ENCODE measurements around the gene OLA1.

Gene OLA1

DNA sequence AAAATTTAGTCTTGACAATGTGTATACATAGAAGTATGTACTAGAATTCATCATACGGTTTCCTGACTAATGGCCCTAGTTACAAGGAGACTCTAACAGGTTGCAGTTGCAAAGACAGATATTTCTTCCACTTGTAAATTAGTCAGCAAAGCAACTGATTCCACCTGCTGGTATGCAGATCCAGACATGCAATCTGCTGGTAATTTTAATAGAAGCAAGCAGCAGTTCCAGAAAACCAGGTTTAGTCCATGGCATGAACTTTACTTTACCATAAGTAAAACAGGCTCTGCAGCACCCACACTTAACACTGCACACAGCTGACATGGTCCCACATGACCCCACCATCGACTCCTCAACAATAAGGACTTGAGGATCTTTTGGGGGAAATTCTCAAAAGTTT, 172.3 kb downstream of the OLA1 start:
- TF ChIP-seq EGR1 (IDR thresholded peaks at IDR 0.05) (no peak), CEBPB (IDR thresholded peaks at IDR 0.05) (no peak), TEAD4 (IDR thresholded peaks at IDR 0.05) (no peak), TCF12 (IDR thresholded peaks at IDR 0.05; ENCODE audit: low read depth) (no peak), ZBTB7A (IDR thresholded peaks at IDR 0.05; ENCODE audit: low read depth) (no peak), TAF1 (IDR thresholded peaks at IDR 0.05; ENCODE audit: low read depth) (no peak), CREB1 (IDR thresholded peaks at IDR 0.05; ENCODE audit: low read depth) (no peak), NFIC (IDR thresholded peaks at IDR 0.05) (no peak)

DNA sequence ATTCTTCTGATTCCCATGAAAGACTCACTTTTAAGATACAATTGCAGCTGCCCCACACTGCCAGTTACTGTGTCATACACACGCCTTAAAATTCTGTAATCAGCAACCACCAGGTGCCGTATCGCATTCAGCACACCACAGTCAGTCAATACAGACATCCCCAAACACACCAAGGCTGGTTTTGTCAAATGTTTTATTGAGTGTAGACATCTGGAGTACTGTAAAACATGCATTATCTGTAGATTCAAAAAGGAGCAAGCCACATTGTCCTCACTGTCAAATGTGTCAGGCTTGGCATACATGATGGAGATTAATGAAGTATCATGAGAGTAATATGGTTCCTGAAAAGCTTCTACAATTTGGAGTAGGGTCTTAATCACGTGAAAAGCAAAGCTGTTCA, 173.5 kb downstream of the OLA1 start:
- no peak for TF ChIP-seq NFIC (IDR thresholded peaks at IDR 0.05)
- no peak for TF ChIP-seq CEBPB (IDR thresholded peaks at IDR 0.05)
- no peak for TF ChIP-seq ZBTB7A (IDR thresholded peaks at IDR 0.05; ENCODE audit: low read depth)
- TF ChIP-seq, protein P1, sequence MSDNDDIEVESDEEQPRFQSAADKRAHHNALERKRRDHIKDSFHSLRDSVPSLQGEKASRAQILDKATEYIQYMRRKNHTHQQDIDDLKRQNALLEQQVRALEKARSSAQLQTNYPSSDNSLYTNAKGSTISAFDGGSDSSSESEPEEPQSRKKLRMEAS (IDR thresholded peaks at IDR 0.05): no peak
- no peak for TF ChIP-seq EP300 (IDR thresholded peaks at IDR 0.05; ENCODE audit: borderline replicate concordance)
- TF ChIP-seq YY1 (IDR thresholded peaks at IDR 0.05; ENCODE audit: low read depth): no peak
- TF ChIP-seq FOXM1 (IDR thresholded peaks at IDR 0.05; ENCODE audit: borderline replicate concordance, low read depth): no peak
- TF ChIP-seq, protein P2, sequence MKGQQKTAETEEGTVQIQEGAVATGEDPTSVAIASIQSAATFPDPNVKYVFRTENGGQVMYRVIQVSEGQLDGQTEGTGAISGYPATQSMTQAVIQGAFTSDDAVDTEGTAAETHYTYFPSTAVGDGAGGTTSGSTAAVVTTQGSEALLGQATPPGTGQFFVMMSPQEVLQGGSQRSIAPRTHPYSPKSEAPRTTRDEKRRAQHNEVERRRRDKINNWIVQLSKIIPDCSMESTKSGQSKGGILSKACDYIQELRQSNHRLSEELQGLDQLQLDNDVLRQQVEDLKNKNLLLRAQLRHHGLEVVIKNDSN (IDR thresholded peaks at IDR 0.05): no peak
- no peak for TF ChIP-seq TEAD4 (IDR thresholded peaks at IDR 0.05)
- TF ChIP-seq, protein P3, sequence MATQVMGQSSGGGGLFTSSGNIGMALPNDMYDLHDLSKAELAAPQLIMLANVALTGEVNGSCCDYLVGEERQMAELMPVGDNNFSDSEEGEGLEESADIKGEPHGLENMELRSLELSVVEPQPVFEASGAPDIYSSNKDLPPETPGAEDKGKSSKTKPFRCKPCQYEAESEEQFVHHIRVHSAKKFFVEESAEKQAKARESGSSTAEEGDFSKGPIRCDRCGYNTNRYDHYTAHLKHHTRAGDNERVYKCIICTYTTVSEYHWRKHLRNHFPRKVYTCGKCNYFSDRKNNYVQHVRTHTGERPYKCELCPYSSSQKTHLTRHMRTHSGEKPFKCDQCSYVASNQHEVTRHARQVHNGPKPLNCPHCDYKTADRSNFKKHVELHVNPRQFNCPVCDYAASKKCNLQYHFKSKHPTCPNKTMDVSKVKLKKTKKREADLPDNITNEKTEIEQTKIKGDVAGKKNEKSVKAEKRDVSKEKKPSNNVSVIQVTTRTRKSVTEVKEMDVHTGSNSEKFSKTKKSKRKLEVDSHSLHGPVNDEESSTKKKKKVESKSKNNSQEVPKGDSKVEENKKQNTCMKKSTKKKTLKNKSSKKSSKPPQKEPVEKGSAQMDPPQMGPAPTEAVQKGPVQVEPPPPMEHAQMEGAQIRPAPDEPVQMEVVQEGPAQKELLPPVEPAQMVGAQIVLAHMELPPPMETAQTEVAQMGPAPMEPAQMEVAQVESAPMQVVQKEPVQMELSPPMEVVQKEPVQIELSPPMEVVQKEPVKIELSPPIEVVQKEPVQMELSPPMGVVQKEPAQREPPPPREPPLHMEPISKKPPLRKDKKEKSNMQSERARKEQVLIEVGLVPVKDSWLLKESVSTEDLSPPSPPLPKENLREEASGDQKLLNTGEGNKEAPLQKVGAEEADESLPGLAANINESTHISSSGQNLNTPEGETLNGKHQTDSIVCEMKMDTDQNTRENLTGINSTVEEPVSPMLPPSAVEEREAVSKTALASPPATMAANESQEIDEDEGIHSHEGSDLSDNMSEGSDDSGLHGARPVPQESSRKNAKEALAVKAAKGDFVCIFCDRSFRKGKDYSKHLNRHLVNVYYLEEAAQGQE (IDR thresholded peaks at IDR 0.05; ENCODE audit: low read depth): no peak
- TF ChIP-seq TAF1 (IDR thresholded peaks at IDR 0.05; ENCODE audit: low read depth): no peak
- TF ChIP-seq TCF12 (IDR thresholded peaks at IDR 0.05; ENCODE audit: low read depth): no peak

DNA sequence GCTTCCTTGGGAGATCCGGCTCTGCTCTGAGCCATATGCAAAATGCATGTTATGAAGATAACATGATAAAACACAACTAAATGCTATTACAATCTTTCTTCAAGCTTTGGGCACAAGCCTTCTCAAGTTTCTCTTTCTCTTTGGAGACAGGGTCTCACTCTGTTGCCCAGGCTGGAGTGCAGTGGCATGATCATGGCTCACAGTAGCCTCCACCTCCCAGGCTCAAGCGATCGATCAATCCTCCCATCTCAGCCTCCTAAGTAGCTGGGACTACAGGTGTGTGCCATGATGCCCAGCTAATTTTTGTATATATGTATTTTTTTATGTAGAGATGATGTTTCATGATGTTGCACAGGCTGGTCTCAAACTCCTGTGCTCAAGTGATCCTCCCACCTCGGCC, 175.5 kb downstream of the OLA1 start:
- TF ChIP-seq CREB1 (IDR thresholded peaks at IDR 0.05; ENCODE audit: low read depth) (no peak), RAD21 (IDR thresholded peaks at IDR 0.05; ENCODE audit: low read depth) (no peak), EGR1 (IDR thresholded peaks at IDR 0.05) (no peak), TAF1 (IDR thresholded peaks at IDR 0.05; ENCODE audit: low read depth) (no peak), NFIC (IDR thresholded peaks at IDR 0.05) (no peak), YY1 (IDR thresholded peaks at IDR 0.05; ENCODE audit: low read depth) (no peak), TEAD4 (IDR thresholded peaks at IDR 0.05) (no peak), ZBTB7A (IDR thresholded peaks at IDR 0.05; ENCODE audit: low read depth) (no peak), FOXM1 (IDR thresholded peaks at IDR 0.05; ENCODE audit: borderline replicate concordance, low read depth) (no peak), CEBPB (IDR thresholded peaks at IDR 0.05) (no peak), TCF12 (IDR thresholded peaks at IDR 0.05; ENCODE audit: low read depth) (no peak), EP300 (IDR thresholded peaks at IDR 0.05; ENCODE audit: borderline replicate concordance) (no peak)
- TF ChIP-seq, protein P3 (IDR thresholded peaks at IDR 0.05; ENCODE audit: low read depth): no peak
- TF ChIP-seq, protein P1 (IDR thresholded peaks at IDR 0.05): no peak
- TF ChIP-seq, protein P2 (IDR thresholded peaks at IDR 0.05): no peak

DNA sequence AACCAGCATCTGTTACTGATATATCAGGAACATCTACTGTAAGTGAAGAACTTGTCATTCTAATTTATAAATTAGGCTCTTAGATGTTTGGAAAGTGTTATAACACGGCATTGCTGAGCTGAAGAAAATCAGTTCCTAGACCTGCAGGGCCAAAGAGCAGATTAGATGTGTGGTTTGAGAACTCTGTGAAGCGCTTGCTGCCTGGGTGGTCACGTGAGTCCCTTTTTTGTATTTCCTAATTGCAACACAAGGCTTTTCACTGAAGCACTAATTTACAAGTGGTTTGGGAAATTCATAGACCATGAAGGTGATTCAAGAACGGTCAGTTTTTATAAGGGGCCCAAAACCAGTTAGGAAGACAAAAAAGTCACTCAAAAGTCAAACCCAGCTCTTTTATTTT, 176.3 kb downstream of the OLA1 start:
- no peak for TF ChIP-seq NFIC (IDR thresholded peaks at IDR 0.05)
- no peak for TF ChIP-seq RAD21 (IDR thresholded peaks at IDR 0.05; ENCODE audit: low read depth)
- TF ChIP-seq, protein P1 (IDR thresholded peaks at IDR 0.05): no peak
- TF ChIP-seq EGR1 (IDR thresholded peaks at IDR 0.05): no peak
- TF ChIP-seq FOXM1 (IDR thresholded peaks at IDR 0.05; ENCODE audit: borderline replicate concordance, low read depth): no peak
- TF ChIP-seq EP300 (IDR thresholded peaks at IDR 0.05; ENCODE audit: borderline replicate concordance): no peak

DNA sequence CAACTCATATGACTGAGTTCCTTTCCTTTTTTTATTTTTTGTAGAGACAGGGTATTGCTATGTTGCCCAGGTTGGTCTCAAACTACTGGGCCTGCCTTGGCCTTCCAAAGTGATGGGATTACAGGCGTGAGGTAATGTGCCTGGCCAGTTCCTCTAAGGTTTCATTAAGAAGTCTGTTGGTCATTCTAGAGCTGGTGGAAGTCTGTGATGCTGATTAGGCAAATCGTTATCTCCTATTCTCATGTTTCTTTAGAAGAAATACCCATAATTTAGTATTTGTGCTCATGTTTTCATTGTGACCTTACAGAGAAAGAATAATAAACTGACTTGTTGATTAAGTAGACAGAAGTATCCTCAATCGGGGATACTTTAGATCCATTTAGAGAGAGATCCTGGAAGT, 177.0 kb downstream of the OLA1 start:
- TF ChIP-seq, protein P2 (IDR thresholded peaks at IDR 0.05): no peak
- no peak for TF ChIP-seq YY1 (IDR thresholded peaks at IDR 0.05; ENCODE audit: low read depth)
- no peak for TF ChIP-seq RAD21 (IDR thresholded peaks at IDR 0.05; ENCODE audit: low read depth)
- TF ChIP-seq, protein P1 (IDR thresholded peaks at IDR 0.05): no peak
- no peak for TF ChIP-seq FOXM1 (IDR thresholded peaks at IDR 0.05; ENCODE audit: borderline replicate concordance, low read depth)
- no peak for TF ChIP-seq TAF1 (IDR thresholded peaks at IDR 0.05; ENCODE audit: low read depth)
